ENCODE data around the gene SUSD5. TPM values are rescaled to one million over a fixed set of nuclear protein-coding genes. Genes with fewer than 3 reads are reported as not detected.

The SUSD5 gene
- total RNA-seq, 1 donor from 2014 or later = 22.7 TPM

- no peak overlapping the region for H3K4me3 Mint-ChIP-seq (ENCODE audit: unreplicated experiment)
- H3K9me3 Mint-ChIP-seq (ENCODE audit: unreplicated experiment) = no peaks in the 10 kb centered on the region
- DNase-seq (ENCODE audit: extremely low spot score, unreplicated experiment) = no peak
- H3K36me3 Mint-ChIP-seq (ENCODE audit: unreplicated experiment) = peaks cover 11% of the 10 kb centered on the region
- peak overlapping the region; percentile 97 for H3K27ac Mint-ChIP-seq (ENCODE audit: unreplicated experiment)
- no peaks in the 10 kb centered on the region for H3K27me3 Mint-ChIP-seq (ENCODE audit: unreplicated experiment)
- TF ChIP-seq CTCF (IDR thresholded peaks at IDR 0.05) = no peak
- peaks cover 24% of the 10 kb centered on the region for H3K4me1 Mint-ChIP-seq (ENCODE audit: unreplicated experiment)
Observed at GRCh38 chr3:33202711-33203457, 15.7 kb downstream of the SUSD5 start.

GRCh38 chr3:33201195-33201594, 17.4 kb downstream of the SUSD5 start:
- H3K27me3 Mint-ChIP-seq (ENCODE audit: unreplicated experiment) = no peaks in the 10 kb centered on the region
- TF ChIP-seq CTCF (IDR thresholded peaks at IDR 0.05) = no peak
- H3K4me3 Mint-ChIP-seq (ENCODE audit: unreplicated experiment) = no peak overlapping the region
- no peak for DNase-seq (ENCODE audit: extremely low spot score, unreplicated experiment)
- H3K9me3 Mint-ChIP-seq (ENCODE audit: unreplicated experiment) = no peaks in the 10 kb centered on the region
- no peak overlapping the region for H3K27ac Mint-ChIP-seq (ENCODE audit: unreplicated experiment)
- H3K36me3 Mint-ChIP-seq (ENCODE audit: unreplicated experiment) = no peaks in the 10 kb centered on the region
- H3K4me1 Mint-ChIP-seq (ENCODE audit: unreplicated experiment) = peaks cover 24% of the 10 kb centered on the region

GRCh38 chr3:33196538-33196937, 22.1 kb downstream of the SUSD5 start:
- peaks cover 2% of the 10 kb centered on the region for H3K36me3 Mint-ChIP-seq (ENCODE audit: unreplicated experiment)
- H3K4me1 Mint-ChIP-seq (ENCODE audit: unreplicated experiment) = peaks cover under 1% of the 10 kb centered on the region
- H3K27ac Mint-ChIP-seq (ENCODE audit: unreplicated experiment) = no peak overlapping the region
- no peak for DNase-seq (ENCODE audit: extremely low spot score, unreplicated experiment)
- no peak overlapping the region for H3K4me3 Mint-ChIP-seq (ENCODE audit: unreplicated experiment)
- no peaks in the 10 kb centered on the region for H3K9me3 Mint-ChIP-seq (ENCODE audit: unreplicated experiment)
- H3K27me3 Mint-ChIP-seq (ENCODE audit: unreplicated experiment) = no peaks in the 10 kb centered on the region
- TF ChIP-seq CTCF (IDR thresholded peaks at IDR 0.05) = no peak

- DNase-seq (ENCODE audit: extremely low spot score, unreplicated experiment) = no peak
- peaks cover 2% of the 10 kb centered on the region for H3K36me3 Mint-ChIP-seq (ENCODE audit: unreplicated experiment)
- TF ChIP-seq CTCF (IDR thresholded peaks at IDR 0.05) = no peak
- no peaks in the 10 kb centered on the region for H3K27me3 Mint-ChIP-seq (ENCODE audit: unreplicated experiment)
- H3K4me3 Mint-ChIP-seq (ENCODE audit: unreplicated experiment) = no peak overlapping the region
- H3K9me3 Mint-ChIP-seq (ENCODE audit: unreplicated experiment) = peaks cover 3% of the 10 kb centered on the region
- no peaks in the 10 kb centered on the region for H3K4me1 Mint-ChIP-seq (ENCODE audit: unreplicated experiment)
- no peak overlapping the region for H3K27ac Mint-ChIP-seq (ENCODE audit: unreplicated experiment)
Observed at GRCh38 chr3:33194303-33194702, 24.3 kb downstream of the SUSD5 start.

GRCh38 chr3:33187368-33187634, 31.3 kb downstream of the SUSD5 start:
- Mint-ChIP-seq H3K36me3 (ENCODE audit: unreplicated experiment) (peaks cover 8% of the 10 kb centered on the region), H3K4me3 (ENCODE audit: unreplicated experiment) (no peak overlapping the region), H3K9me3 (ENCODE audit: unreplicated experiment) (peaks cover 10% of the 10 kb centered on the region), H3K4me1 (ENCODE audit: unreplicated experiment) (peaks cover 6% of the 10 kb centered on the region), H3K27me3 (ENCODE audit: unreplicated experiment) (no peaks in the 10 kb centered on the region), H3K27ac (ENCODE audit: unreplicated experiment) (no peak overlapping the region)
- no peak for DNase-seq (ENCODE audit: extremely low spot score, unreplicated experiment)
- no peak for TF ChIP-seq CTCF (IDR thresholded peaks at IDR 0.05)
